Liver (tissue), 2 donors: Measurements from ENCODE around the gene KAZN.

Experiments
- CTCF ChIP-seq: fragments of 150-350 bp; IDR thresholded peaks from 2 replicates; pipeline ENCODE4 v1.5.1; 2017; ENCODE audit warnings: improper control_type of control experiment, low read depth, low read length; ENCODE audit not compliant: missing input control
- MAX ChIP-seq: IDR thresholded peaks from 2 replicates; pipeline ENCODE4 v1.6.1; 2016; ENCODE audit warnings: antibody characterized with exemption
- donor health status: healthy.

GRCh38 chr1:14976256-14976655, 377.8 kb downstream of the KAZN start:
- TF ChIP-seq CTCF (no peak), MAX (no peak)
